Measurements from ENCODE around the gene GOT2.
"Not testable (repeated sequence)": the region's sequence is repeated elsewhere in the genome, so short reads cannot be mapped to it uniquely, and the experiment has no call there.

Gene GOT2
- long read RNA-seq, transcript GOT2-201 (10 exons, 2,462 nt), result major isoform, 787 of 849 reads
- long read RNA-seq, partial matches to known transcripts, result 36 of 849 reads
- long read RNA-seq, other reads (novel, unspliced or antisense), result 25 of 849 reads

- DNase-seq (ENCODE audit: low read depth in 1 of 2, low spot score in 1 of 2), result peak; percentile 72 to 82
- Histone ChIP-seq H3K27ac (replicated peaks) (peak within 1 kb of the TSS; percentile 72), H3K27me3 (ENCODE audit: insufficient read depth, poor library complexity, severe bottlenecking) (no peaks in the 10 kb centered on the region), H3K4me3 (replicated peaks; ENCODE audit: insufficient read depth, low read length) (peak within 1 kb of the TSS; percentile 99)
- TF ChIP-seq CTCF (IDR thresholded peaks at IDR 0.05; ENCODE audit: insufficient read depth, low read length) (peak; percentile 92), REST (IDR thresholded peaks at IDR 0.05; ENCODE audit: insufficient replicate concordance, low read depth) (no peak), GABPA (IDR thresholded peaks at IDR 0.05; ENCODE audit: low read depth) (no peak), POLR2AphosphoS5 (IDR thresholded peaks at IDR 0.05; ENCODE audit: low read depth) (peak; percentile 78), SPI1 (IDR thresholded peaks at IDR 0.05; ENCODE audit: borderline replicate concordance, low read depth) (no peak)
Observed at GRCh38 chr16:58733671-58734458, at the start of gene GOT2. GOT2 (minus strand) TSS chr16:58734316; CDS start chr16:58734228, 88 bp downstream.

GRCh38 chr16:58779291-58779690 is 45.2 kb upstream of the GOT2 start:
- H3K4me3 ChIP-seq (replicated peaks; ENCODE audit: insufficient read depth, low read length); DNase-seq (ENCODE audit: low read depth in 1 of 2, low spot score in 1 of 2); H3K27me3 ChIP-seq (ENCODE audit: insufficient read depth, poor library complexity, severe bottlenecking); H3K27ac ChIP-seq (replicated peaks): not testable (repeated sequence)

GRCh38 chr16:58773870-58774269 is 39.8 kb upstream of the GOT2 start:
- H3K4me3 ChIP-seq (replicated peaks; ENCODE audit: insufficient read depth, low read length), result no peak overlapping the region
- TF ChIP-seq GABPA (IDR thresholded peaks at IDR 0.05; ENCODE audit: low read depth), result no peak
- no peak overlapping the region for H3K27ac ChIP-seq (replicated peaks)
- DNase-seq (ENCODE audit: low read depth in 1 of 2, low spot score in 1 of 2), result no peak
- H3K27me3 ChIP-seq (ENCODE audit: insufficient read depth, poor library complexity, severe bottlenecking), result no peaks in the 10 kb centered on the region

GRCh38 chr16:58768145-58768544 is 34.0 kb upstream of the GOT2 start:
- TF ChIP-seq CTCF (IDR thresholded peaks at IDR 0.05; ENCODE audit: insufficient read depth, low read length) (no peak), GABPA (IDR thresholded peaks at IDR 0.05; ENCODE audit: low read depth) (no peak), REST (IDR thresholded peaks at IDR 0.05; ENCODE audit: insufficient replicate concordance, low read depth) (no peak), POLR2AphosphoS5 (IDR thresholded peaks at IDR 0.05; ENCODE audit: low read depth) (no peak), SPI1 (IDR thresholded peaks at IDR 0.05; ENCODE audit: borderline replicate concordance, low read depth) (no peak)
- Histone ChIP-seq H3K27me3 (ENCODE audit: insufficient read depth, poor library complexity, severe bottlenecking) (no peaks in the 10 kb centered on the region), H3K4me3 (replicated peaks; ENCODE audit: insufficient read depth, low read length) (no peak overlapping the region), H3K27ac (replicated peaks) (no peak overlapping the region)
- DNase-seq (ENCODE audit: low read depth in 1 of 2, low spot score in 1 of 2), result no peak
